Mucosa of gallbladder (tissue), 1 donor: ENCODE measurements around the gene DPM2. TPM values are rescaled to one million over a fixed set of nuclear protein-coding genes. Genes with fewer than 3 reads are reported as not detected.

Experiments
- DNase-seq: peaks from one replicate; pipeline ENCODE4 v3.0.0-alpha.2; 2020; ENCODE audit warnings: low spot score
- total RNA-seq: library from RNA; stranded (reverse); gene quantifications from one replicate; pipeline ENCODE4 v1.2.1, GENCODE V29; 2021
- donor health status: DM: no; HTN: no; CAD: no.

Gene DPM2
- total RNA-seq, 1 donor from 2014 or later, result 36.6 TPM

- DNase-seq, result no peak
These were observed 19.2 kb downstream of the DPM2 start for GRCh38 chr9:127918183-127919107.

- no peak for DNase-seq
These were observed 20.1 kb downstream of the DPM2 start for GRCh38 chr9:127917603-127918002.

- peak; percentile 95 for DNase-seq
These were observed 20.7 kb downstream of the DPM2 start, which contains the start of gene ST6GALNAC4 for GRCh38 chr9:127916720-127917581. ST6GALNAC4 (minus strand) TSS chr9:127917041; CDS start chr9:127916419, 622 bp downstream.

GRCh38 chr9:127915801-127916719 lies 21.6 kb downstream of the DPM2 start:
- DNase-seq, result no peak

GRCh38 chr9:127915325-127915752 lies 22.3 kb downstream of the DPM2 start:
- no peak for DNase-seq

GRCh38 chr9:127913682-127914081 lies 24.0 kb downstream of the DPM2 start:
- DNase-seq, result no peak

GRCh38 chr9:127912882-127913281 lies 24.8 kb downstream of the DPM2 start:
- no peak for DNase-seq

- no peak for DNase-seq
These were observed 25.4 kb downstream of the DPM2 start for GRCh38 chr9:127912296-127912695.

GRCh38 chr9:127910613-127911205 lies 26.9 kb downstream of the DPM2 start:
- no peak for DNase-seq

GRCh38 chr9:127909839-127910273 lies 27.8 kb downstream of the DPM2 start:
- no peak for DNase-seq

- DNase-seq, result no peak
These were observed 29.1 kb downstream of the DPM2 start for GRCh38 chr9:127908660-127908926.

- DNase-seq, result no peak
These were observed 29.6 kb downstream of the DPM2 start for GRCh38 chr9:127907867-127908659.

GRCh38 chr9:127905788-127906191 lies 31.9 kb downstream of the DPM2 start:
- DNase-seq, result no peak

- no peak for DNase-seq
These were observed 32.5 kb downstream of the DPM2 start for GRCh38 chr9:127905004-127905728.

- DNase-seq, result no peak
These were observed 33.1 kb downstream of the DPM2 start for GRCh38 chr9:127904561-127905003.

- peak; percentile 70 for DNase-seq
These were observed 33.8 kb downstream of the DPM2 start for GRCh38 chr9:127903557-127904475.

GRCh38 chr9:127899128-127899943 lies 38.3 kb downstream of the DPM2 start, which contains the start of gene ST6GALNAC6:
ST6GALNAC6 (minus strand) TSS chr9:127899603; CDS start chr9:127897981, 1,622 bp downstream.
- no peak for DNase-seq
